ENCODE results near the gene COCH. TPM values are rescaled to one million over a fixed set of nuclear protein-coding genes. Genes with fewer than 3 reads are reported as not detected.

The COCH gene
- total and polyA plus RNA-seq, 2 experiments from 2014 or later: 12.9 to 20.6 TPM

DNA sequence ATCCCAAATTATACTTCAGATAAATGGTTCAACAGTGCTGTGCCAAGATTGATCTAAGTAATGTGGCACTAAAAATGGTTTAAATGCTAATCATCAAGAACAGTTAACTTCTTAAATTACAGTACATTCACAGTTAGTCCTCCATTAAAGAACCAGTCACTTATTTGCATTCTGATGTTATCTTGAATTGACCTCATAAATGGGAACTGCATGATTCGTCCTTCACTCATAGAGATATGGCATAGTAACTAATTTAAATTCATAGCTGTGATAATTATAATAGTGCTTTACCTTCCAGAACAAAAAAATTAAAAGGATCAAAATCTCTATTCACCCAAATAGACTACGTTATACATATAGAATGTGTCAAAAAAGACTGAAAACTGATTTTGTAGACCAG lies 61.1 kb downstream of the COCH start:
- Mint-ChIP-seq H3K36me3 (ENCODE audit: low read depth) (peaks cover 23% of the 10 kb centered on the region), H3K27me3 (ENCODE audit: insufficient read depth, low read depth, poor library complexity) (peaks cover 4% of the 10 kb centered on the region), H3K4me3 (no peak overlapping the region), H3K4me1 (no peaks in the 10 kb centered on the region), H3K27ac (no peak overlapping the region), H3K9me3 (no peaks in the 10 kb centered on the region)
- ATAC-seq (no peak), DNase-seq (ENCODE audit: low spot score) (no peak)
- H3K4me2 ChIP-seq: no peak overlapping the region
- H3K27ac ChIP-seq (ENCODE audit: low read depth): no peak overlapping the region
- no peaks in the 10 kb centered on the region for H3K79me2 ChIP-seq (replicated peaks; ENCODE audit: insufficient read depth)
- no peaks in the 10 kb centered on the region for H3K9me2 ChIP-seq (ENCODE audit: insufficient read depth)
- H3K4me1 ChIP-seq (ENCODE audit: insufficient read depth): no peaks in the 10 kb centered on the region
- no peaks in the 10 kb centered on the region for H4K20me1 ChIP-seq (replicated peaks; ENCODE audit: insufficient read depth)
- H3K4me3 ChIP-seq: no peak overlapping the region
- no peak for TF ChIP-seq NANOG (IDR thresholded peaks at IDR 0.05; ENCODE audit: borderline replicate concordance)
- no peak for TF ChIP-seq POLR2AphosphoS5 (IDR thresholded peaks at IDR 0.05; ENCODE audit: low read depth)
- TF ChIP-seq ZNF114 (CRISPR knock-in tag; IDR thresholded peaks at IDR 0.05): no peak
- TF ChIP-seq JUNB (IDR thresholded peaks at IDR 0.05; ENCODE audit: unreplicated experiment): no peak
- TF ChIP-seq, protein P1, sequence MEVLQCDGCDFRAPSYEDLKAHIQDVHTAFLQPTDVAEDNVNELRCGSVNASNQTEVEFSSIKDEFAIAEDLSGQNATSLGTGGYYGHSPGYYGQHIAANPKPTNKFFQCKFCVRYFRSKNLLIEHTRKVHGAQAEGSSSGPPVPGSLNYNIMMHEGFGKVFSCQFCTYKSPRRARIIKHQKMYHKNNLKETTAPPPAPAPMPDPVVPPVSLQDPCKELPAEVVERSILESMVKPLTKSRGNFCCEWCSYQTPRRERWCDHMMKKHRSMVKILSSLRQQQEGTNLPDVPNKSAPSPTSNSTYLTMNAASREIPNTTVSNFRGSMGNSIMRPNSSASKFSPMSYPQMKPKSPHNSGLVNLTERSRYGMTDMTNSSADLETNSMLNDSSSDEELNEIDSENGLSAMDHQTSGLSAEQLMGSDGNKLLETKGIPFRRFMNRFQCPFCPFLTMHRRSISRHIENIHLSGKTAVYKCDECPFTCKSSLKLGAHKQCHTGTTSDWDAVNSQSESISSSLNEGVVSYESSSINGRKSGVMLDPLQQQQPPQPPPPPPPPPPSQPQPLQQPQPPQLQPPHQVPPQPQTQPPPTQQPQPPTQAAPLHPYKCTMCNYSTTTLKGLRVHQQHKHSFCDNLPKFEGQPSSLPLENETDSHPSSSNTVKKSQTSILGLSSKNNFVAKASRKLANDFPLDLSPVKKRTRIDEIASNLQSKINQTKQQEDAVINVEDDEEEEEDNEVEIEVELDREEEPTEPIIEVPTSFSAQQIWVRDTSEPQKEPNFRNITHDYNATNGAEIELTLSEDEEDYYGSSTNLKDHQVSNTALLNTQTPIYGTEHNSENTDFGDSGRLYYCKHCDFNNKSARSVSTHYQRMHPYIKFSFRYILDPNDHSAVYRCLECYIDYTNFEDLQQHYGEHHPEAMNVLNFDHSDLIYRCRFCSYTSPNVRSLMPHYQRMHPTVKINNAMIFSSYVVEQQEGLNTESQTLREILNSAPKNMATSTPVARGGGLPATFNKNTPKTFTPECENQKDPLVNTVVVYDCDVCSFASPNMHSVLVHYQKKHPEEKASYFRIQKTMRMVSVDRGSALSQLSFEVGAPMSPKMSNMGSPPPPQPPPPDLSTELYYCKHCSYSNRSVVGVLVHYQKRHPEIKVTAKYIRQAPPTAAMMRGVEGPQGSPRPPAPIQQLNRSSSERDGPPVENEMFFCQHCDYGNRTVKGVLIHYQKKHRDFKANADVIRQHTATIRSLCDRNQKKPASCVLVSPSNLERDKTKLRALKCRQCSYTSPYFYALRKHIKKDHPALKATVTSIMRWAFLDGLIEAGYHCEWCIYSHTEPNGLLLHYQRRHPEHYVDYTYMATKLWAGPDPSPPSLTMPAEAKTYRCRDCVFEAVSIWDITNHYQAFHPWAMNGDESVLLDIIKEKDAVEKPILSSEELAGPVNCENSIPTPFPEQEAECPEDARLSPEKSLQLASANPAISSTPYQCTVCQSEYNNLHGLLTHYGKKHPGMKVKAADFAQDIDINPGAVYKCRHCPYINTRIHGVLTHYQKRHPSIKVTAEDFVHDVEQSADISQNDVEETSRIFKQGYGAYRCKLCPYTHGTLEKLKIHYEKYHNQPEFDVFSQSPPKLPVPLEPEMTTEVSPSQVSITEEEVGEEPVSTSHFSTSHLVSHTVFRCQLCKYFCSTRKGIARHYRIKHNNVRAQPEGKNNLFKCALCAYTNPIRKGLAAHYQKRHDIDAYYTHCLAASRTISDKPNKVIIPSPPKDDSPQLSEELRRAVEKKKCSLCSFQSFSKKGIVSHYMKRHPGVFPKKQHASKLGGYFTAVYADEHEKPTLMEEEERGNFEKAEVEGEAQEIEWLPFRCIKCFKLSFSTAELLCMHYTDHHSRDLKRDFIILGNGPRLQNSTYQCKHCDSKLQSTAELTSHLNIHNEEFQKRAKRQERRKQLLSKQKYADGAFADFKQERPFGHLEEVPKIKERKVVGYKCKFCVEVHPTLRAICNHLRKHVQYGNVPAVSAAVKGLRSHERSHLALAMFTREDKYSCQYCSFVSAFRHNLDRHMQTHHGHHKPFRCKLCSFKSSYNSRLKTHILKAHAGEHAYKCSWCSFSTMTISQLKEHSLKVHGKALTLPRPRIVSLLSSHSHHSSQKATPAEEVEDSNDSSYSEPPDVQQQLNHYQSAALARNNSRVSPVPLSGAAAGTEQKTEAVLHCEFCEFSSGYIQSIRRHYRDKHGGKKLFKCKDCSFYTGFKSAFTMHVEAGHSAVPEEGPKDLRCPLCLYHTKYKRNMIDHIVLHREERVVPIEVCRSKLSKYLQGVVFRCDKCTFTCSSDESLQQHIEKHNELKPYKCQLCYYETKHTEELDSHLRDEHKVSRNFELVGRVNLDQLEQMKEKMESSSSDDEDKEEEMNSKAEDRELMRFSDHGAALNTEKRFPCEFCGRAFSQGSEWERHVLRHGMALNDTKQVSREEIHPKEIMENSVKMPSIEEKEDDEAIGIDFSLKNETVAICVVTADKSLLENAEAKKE (CRISPR knock-in tag; IDR thresholded peaks at IDR 0.05): no peak
- TF ChIP-seq, protein P2, sequence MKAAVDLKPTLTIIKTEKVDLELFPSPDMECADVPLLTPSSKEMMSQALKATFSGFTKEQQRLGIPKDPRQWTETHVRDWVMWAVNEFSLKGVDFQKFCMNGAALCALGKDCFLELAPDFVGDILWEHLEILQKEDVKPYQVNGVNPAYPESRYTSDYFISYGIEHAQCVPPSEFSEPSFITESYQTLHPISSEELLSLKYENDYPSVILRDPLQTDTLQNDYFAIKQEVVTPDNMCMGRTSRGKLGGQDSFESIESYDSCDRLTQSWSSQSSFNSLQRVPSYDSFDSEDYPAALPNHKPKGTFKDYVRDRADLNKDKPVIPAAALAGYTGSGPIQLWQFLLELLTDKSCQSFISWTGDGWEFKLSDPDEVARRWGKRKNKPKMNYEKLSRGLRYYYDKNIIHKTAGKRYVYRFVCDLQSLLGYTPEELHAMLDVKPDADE (IDR thresholded peaks at IDR 0.05): no peak
- no peak for TF ChIP-seq STAT1 (IDR thresholded peaks at IDR 0.05; ENCODE audit: unreplicated experiment)
- TF ChIP-seq, protein P3, sequence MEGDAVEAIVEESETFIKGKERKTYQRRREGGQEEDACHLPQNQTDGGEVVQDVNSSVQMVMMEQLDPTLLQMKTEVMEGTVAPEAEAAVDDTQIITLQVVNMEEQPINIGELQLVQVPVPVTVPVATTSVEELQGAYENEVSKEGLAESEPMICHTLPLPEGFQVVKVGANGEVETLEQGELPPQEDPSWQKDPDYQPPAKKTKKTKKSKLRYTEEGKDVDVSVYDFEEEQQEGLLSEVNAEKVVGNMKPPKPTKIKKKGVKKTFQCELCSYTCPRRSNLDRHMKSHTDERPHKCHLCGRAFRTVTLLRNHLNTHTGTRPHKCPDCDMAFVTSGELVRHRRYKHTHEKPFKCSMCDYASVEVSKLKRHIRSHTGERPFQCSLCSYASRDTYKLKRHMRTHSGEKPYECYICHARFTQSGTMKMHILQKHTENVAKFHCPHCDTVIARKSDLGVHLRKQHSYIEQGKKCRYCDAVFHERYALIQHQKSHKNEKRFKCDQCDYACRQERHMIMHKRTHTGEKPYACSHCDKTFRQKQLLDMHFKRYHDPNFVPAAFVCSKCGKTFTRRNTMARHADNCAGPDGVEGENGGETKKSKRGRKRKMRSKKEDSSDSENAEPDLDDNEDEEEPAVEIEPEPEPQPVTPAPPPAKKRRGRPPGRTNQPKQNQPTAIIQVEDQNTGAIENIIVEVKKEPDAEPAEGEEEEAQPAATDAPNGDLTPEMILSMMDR (conservative IDR thresholded peaks at IDR 0.05; ENCODE audit: low read depth in 2 of 2): no peak
- TF ChIP-seq REST (IDR thresholded peaks at IDR 0.05; ENCODE audit: unreplicated experiment): no peak
- no peak for TF ChIP-seq CREB1 (CRISPR knock-in tag; IDR thresholded peaks at IDR 0.05; ENCODE audit: low read depth)
- no peak for TF ChIP-seq ZNF331 (CRISPR knock-in tag; IDR thresholded peaks at IDR 0.05; ENCODE audit: low read depth)
- no peak for TF ChIP-seq EZH2 (IDR thresholded peaks at IDR 0.05; ENCODE audit: low read depth, unreplicated experiment)
- TF ChIP-seq EZH2phosphoT487 (IDR thresholded peaks at IDR 0.05; ENCODE audit: unreplicated experiment): no peak
- H3K36me3 ChIP-seq (ENCODE audit: insufficient read depth): 0 out of 2 replicates have a peak, but pooled peaks cover 5% of the 10 kb centered on the region
- H2AFZ ChIP-seq: no peak overlapping the region
- no peaks in the 10 kb centered on the region for H3K27me3 ChIP-seq (ENCODE audit: insufficient read depth)
- H3F3A ChIP-seq (replicated peaks; ENCODE audit: low read depth): no peaks in the 10 kb centered on the region

Data from GM23338 (cell line).